Sigmoid colon (tissue), 4 donors: Measurements from ENCODE around the gene ANKEF1.

ENCODE experiments used
- CTCF ChIP-seq, 4 experiments: fragments of 450-650 bp in 3 of 4; fragments of 200-600 bp in 1 of 4; IDR thresholded peaks; one replicate each; pipeline ENCODE4 v1.5.1; 2016 to 2019; ENCODE audit warnings: antibody characterized with exemption in 4 of 4, mild to moderate bottlenecking in 3 of 4, moderate library complexity in 2 of 4
- EP300 ChIP-seq, 4 donors: sonication (generic); formaldehyde crosslinking; IDR thresholded peaks; one replicate each; pipeline ENCODE4 v1.6.1; 2017; ENCODE audit warnings: antibody characterized with exemption in 4 of 4
- POLR2A ChIP-seq, 2 donors: fragments of 450-650 bp; IDR thresholded peaks; one replicate each; pipeline ENCODE4 v1.6.1; 2016; ENCODE audit warnings: antibody characterized with exemption in 2 of 2, mild to moderate bottlenecking in 2 of 2, moderate library complexity in 2 of 2
- POLR2AphosphoS5 ChIP-seq, 4 donors: sonication (generic); formaldehyde crosslinking; IDR thresholded peaks; one replicate each; pipeline ENCODE4 v1.6.1; 2017; ENCODE audit warnings: antibody characterized with exemption in 4 of 4

DNA sequence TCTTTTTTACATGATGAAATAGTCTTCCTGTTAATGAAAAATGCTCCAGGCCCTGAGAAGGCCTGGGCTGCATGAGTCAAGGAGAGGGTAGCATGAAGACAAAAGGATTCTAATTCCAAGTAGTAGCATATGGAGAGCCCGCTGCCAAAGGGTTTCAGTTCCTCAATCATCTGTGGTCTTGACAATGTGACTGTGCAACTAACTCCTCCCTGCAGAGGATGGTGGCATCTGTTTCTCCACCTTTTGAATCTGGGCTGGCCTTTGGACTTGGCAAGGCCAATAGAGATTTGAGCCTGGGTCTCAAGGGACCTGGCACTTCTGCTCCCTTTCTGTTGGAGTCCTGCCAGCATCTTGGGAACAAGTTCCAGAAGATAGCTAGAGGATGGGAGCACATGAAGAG is 35.1 kb upstream of the ANKEF1 start:
- TF ChIP-seq CTCF (IDR thresholded peaks at IDR 0.05): no peak
- TF ChIP-seq POLR2A (IDR thresholded peaks at IDR 0.05): no peak
- no peak for TF ChIP-seq POLR2AphosphoS5 (IDR thresholded peaks at IDR 0.05)
- no peak for TF ChIP-seq EP300 (IDR thresholded peaks at IDR 0.05)
